ENCODE results near the gene PLB1.

PLB1 gene

GRCh38 chr2:28637066-28638047 is 141.5 kb downstream of the PLB1 start:
- Histone ChIP-seq H4K20me1 (ENCODE audit: insufficient read depth, low read length) (no peaks in the 10 kb centered on the region), H3K27ac (ENCODE audit: low read length) (no peak overlapping the region), H3K9ac (ENCODE audit: low read length) (no peak overlapping the region), H3K79me2 (ENCODE audit: low read length) (no peaks in the 10 kb centered on the region), H3K4me1 (ENCODE audit: low read length) (peaks cover 8% of the 10 kb centered on the region), H3K4me3 (ENCODE audit: low read length) (no peak overlapping the region), H3K9me3 (replicated peaks; ENCODE audit: insufficient read depth, low read length) (no peaks in the 10 kb centered on the region), H3K27me3 (replicated peaks; ENCODE audit: insufficient read depth, low read length) (no peaks in the 10 kb centered on the region), H3F3A (ENCODE audit: insufficient read depth, low read length) (no peaks in the 10 kb centered on the region), H2AFZ (ENCODE audit: low read length) (no peak overlapping the region), H3K4me2 (ENCODE audit: low read depth, low read length) (no peak overlapping the region), H3K36me3 (replicated peaks; ENCODE audit: insufficient read depth, low read length) (no peaks in the 10 kb centered on the region), H3K9me2 (replicated peaks; ENCODE audit: insufficient read depth, low read length) (no peaks in the 10 kb centered on the region)
- DNase-seq: no peak
- TF ChIP-seq EZH2phosphoT487 (IDR thresholded peaks at IDR 0.05; ENCODE audit: low read length): no peak

GRCh38 chr2:28638102-28638501 is 142.2 kb downstream of the PLB1 start:
- Histone ChIP-seq H3K27me3 (replicated peaks; ENCODE audit: insufficient read depth, low read length) (no peaks in the 10 kb centered on the region), H3K4me2 (ENCODE audit: low read depth, low read length) (no peak overlapping the region), H3K4me3 (ENCODE audit: low read length) (no peak overlapping the region), H3K9me3 (replicated peaks; ENCODE audit: insufficient read depth, low read length) (no peaks in the 10 kb centered on the region), H3K9ac (ENCODE audit: low read length) (no peak overlapping the region), H2AFZ (ENCODE audit: low read length) (no peak overlapping the region), H3K27ac (ENCODE audit: low read length) (no peak overlapping the region), H3K36me3 (replicated peaks; ENCODE audit: insufficient read depth, low read length) (no peaks in the 10 kb centered on the region), H3K9me2 (replicated peaks; ENCODE audit: insufficient read depth, low read length) (no peaks in the 10 kb centered on the region), H3F3A (ENCODE audit: insufficient read depth, low read length) (no peaks in the 10 kb centered on the region), H4K20me1 (ENCODE audit: insufficient read depth, low read length) (no peaks in the 10 kb centered on the region), H3K79me2 (ENCODE audit: low read length) (no peaks in the 10 kb centered on the region), H3K4me1 (ENCODE audit: low read length) (peaks cover 8% of the 10 kb centered on the region)
- no peak for TF ChIP-seq EZH2 (optimal IDR thresholded peaks at IDR 0.05; ENCODE audit: low read depth, low read length)
- TF ChIP-seq EZH2phosphoT487 (IDR thresholded peaks at IDR 0.05; ENCODE audit: low read length): no peak
- no peak for TF ChIP-seq CTCF (IDR thresholded peaks at IDR 0.05; ENCODE audit: low read length)
- no peak for DNase-seq

DNA sequence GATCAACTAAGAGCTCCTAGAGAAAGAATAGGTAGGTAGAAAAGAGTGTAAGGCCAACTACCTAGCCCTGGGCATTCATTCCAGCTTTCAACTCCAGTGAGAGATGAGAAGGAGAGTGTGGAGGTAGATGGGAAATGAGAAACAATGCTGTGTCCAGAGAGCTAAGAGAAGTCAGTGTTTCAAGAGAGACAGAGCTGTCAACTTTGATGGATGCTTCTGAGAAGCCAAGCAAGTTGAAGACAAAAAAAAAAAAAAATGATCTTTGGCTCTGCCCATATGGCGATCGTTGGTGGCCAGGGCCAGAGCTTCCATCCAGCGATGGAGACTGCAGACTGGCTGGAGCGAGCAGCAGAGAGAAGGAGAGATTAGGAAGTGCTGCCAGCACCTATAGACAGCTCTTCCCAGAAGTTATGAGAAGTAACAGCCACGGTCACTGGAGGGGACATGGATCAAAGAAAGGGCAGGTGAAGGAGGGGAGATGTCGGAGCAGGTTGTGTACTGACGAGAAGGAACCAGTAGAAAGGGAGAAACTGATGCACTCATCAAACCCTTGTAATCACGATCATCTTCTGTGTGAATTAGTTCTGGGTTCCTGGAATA is 143.3 kb downstream of the PLB1 start:
- no peaks in the 10 kb centered on the region for H3K9me3 ChIP-seq (replicated peaks; ENCODE audit: insufficient read depth, low read length)
- H3K27me3 ChIP-seq (replicated peaks; ENCODE audit: insufficient read depth, low read length): no peaks in the 10 kb centered on the region
- no peaks in the 10 kb centered on the region for H3K79me2 ChIP-seq (ENCODE audit: low read length)
- no peaks in the 10 kb centered on the region for H4K20me1 ChIP-seq (ENCODE audit: insufficient read depth, low read length)
- no peaks in the 10 kb centered on the region for H3F3A ChIP-seq (ENCODE audit: insufficient read depth, low read length)
- no peak overlapping the region for H2AFZ ChIP-seq (ENCODE audit: low read length)
- no peak overlapping the region for H3K27ac ChIP-seq (ENCODE audit: low read length)
- no peak overlapping the region for H3K4me3 ChIP-seq (ENCODE audit: low read length)
- peaks cover 8% of the 10 kb centered on the region for H3K4me1 ChIP-seq (ENCODE audit: low read length)
- no peak overlapping the region for H3K9ac ChIP-seq (ENCODE audit: low read length)
- no peak for TF ChIP-seq EZH2 (optimal IDR thresholded peaks at IDR 0.05; ENCODE audit: low read depth, low read length)
- TF ChIP-seq CTCF (IDR thresholded peaks at IDR 0.05; ENCODE audit: low read length): no peak
- TF ChIP-seq EZH2phosphoT487 (IDR thresholded peaks at IDR 0.05; ENCODE audit: low read length): no peak
- no peak for DNase-seq
- no peak overlapping the region for H3K4me2 ChIP-seq (ENCODE audit: low read depth, low read length)
- H3K9me2 ChIP-seq (replicated peaks; ENCODE audit: insufficient read depth, low read length): no peaks in the 10 kb centered on the region
- H3K36me3 ChIP-seq (replicated peaks; ENCODE audit: insufficient read depth, low read length): no peaks in the 10 kb centered on the region

All from MM.1S (cell line).